Fibroblast of lung (primary cell): ENCODE data around the gene STRN3. TPM values are rescaled to one million over a fixed set of nuclear protein-coding genes. Genes with fewer than 3 reads are reported as not detected.

Experiments used
- DNase-seq, 2 donors: peaks; one replicate each; pipeline versions ENCODE4 v3.0.0 to v3.0.0-alpha.2; 2010; ENCODE audit warnings: low read depth in 2 of 2
- H2AFZ ChIP-seq: 2 replicates; pipeline ENCODE4 v1.5.1; 2012; ENCODE audit warnings: low read length, control low read depth, inconsistent platforms
- H3K27ac ChIP-seq: 2 replicates; pipeline ENCODE4 v1.5.1; 2011; ENCODE audit warnings: low read length, control low read depth; ENCODE audit not compliant: insufficient read depth
- H3K27me3 ChIP-seq: 2 replicates; pipeline ENCODE4 v1.5.1; 2011; ENCODE audit warnings: mild to moderate bottlenecking, low read length; ENCODE audit not compliant: control insufficient read depth, insufficient read depth
- H3K36me3 ChIP-seq: 2 replicates; pipeline ENCODE4 v1.5.1; 2011; ENCODE audit warnings: low read length; ENCODE audit not compliant: control insufficient read depth, insufficient read depth
- H3K4me1 ChIP-seq: 2 replicates; pipeline ENCODE4 v1.5.1; 2011; ENCODE audit warnings: low read length; ENCODE audit not compliant: control insufficient read depth, insufficient read depth; ENCODE audit errors: extremely low read depth
- H3K4me2 ChIP-seq: 2 replicates; pipeline ENCODE4 v1.5.1; 2011; ENCODE audit warnings: low read length, control low read depth; ENCODE audit not compliant: insufficient read depth; ENCODE audit errors: extremely low read depth
- H3K4me3 ChIP-seq, 4 experiments: fragments of 200-600 bp in 1 of 4; sonication (generic) in 1 of 4; replicated peaks in 1 of 4; 2 replicates each; pipeline ENCODE4 v1.5.1; 2011 to 2016; ENCODE audit warnings: low read length in 4 of 4, low read depth in 3 of 4, mild to moderate bottlenecking in 3 of 4, control low read depth in 2 of 4, inconsistent platforms in 1 of 4, mixed read lengths in 1 of 4; ENCODE audit not compliant: insufficient read depth in 1 of 4; ENCODE audit errors: control extremely low read depth in 1 of 4
- H3K79me2 ChIP-seq: 2 replicates; pipeline ENCODE4 v1.5.1; 2012; ENCODE audit warnings: mild to moderate bottlenecking, low read length, inconsistent platforms; ENCODE audit not compliant: control insufficient read depth, insufficient read depth
- H3K9ac ChIP-seq: 2 replicates; pipeline ENCODE4 v1.5.1; 2011; ENCODE audit warnings: mild to moderate bottlenecking, low read length, control low read depth; ENCODE audit not compliant: insufficient read depth
- H3K9me3 ChIP-seq: 2 replicates; pipeline ENCODE4 v1.5.1; 2012; ENCODE audit warnings: low read depth, low read length; ENCODE audit not compliant: control insufficient read depth, insufficient read depth
- H4K20me1 ChIP-seq: 2 replicates; pipeline ENCODE4 v1.5.1; 2011; ENCODE audit warnings: low read length; ENCODE audit not compliant: control insufficient read depth, insufficient read depth; ENCODE audit errors: extremely low read depth
- EZH2 ChIP-seq: IDR thresholded peaks from 2 replicates; pipeline ENCODE4 v1.5.1; 2012; ENCODE audit warnings: low read length, control low read depth, mild to moderate bottlenecking; ENCODE audit errors: missing control alignments
- polyA plus RNA-seq, 2 donors: library from polyadenylated mRNA; depleted of rRNA in 1 of 2; stranded (reverse) in 1 of 2; unstranded in 1 of 2; fragments of >200 nt; gene quantifications; 2 replicates each; pipeline ENCODE4 v1.2.1, GENCODE V29; 2011 to 2012; ENCODE audit warnings: missing spikeins in 1 of 2
- total RNA-seq: library from RNA; depleted of rRNA; stranded (reverse); fragments of >200 nt; gene quantifications from 2 replicates; pipeline ENCODE4 v1.2.1, GENCODE V29; 2014
- TF ChIP-seq, protein P1 (sequence below), 2 donors: IDR thresholded peaks in 1 of 2; conservative IDR thresholded peaks in 1 of 2; 1 replicate in 1 of 2; 2 replicates in 1 of 2; pipeline ENCODE4 v1.5.1; 2011 to 2012; ENCODE audit warnings: low read length in 2 of 2, control low read depth in 1 of 2, inconsistent platforms in 1 of 2, low read depth in 1 of 2, mild to moderate bottlenecking in 1 of 2

Gene STRN3
- total and polyA plus RNA-seq, 2 donors (not counting 1 experiment from before 2014, with no cell fraction given) = 42.0 to 88.2 TPM

GRCh38 chr14:31001339-31001658 is 24.9 kb downstream of the STRN3 start:
- Histone ChIP-seq H4K20me1 (no peaks in the 10 kb centered on the region), H3K27me3 (no peaks in the 10 kb centered on the region), H3K4me2 (no peak overlapping the region), H3K9ac (no peak overlapping the region), H2AFZ (no peak overlapping the region), H3K79me2 (peaks cover 59% of the 10 kb centered on the region), H3K27ac (no peak overlapping the region), H3K4me3 (no peak overlapping the region), H3K36me3 (peaks cover 2% of the 10 kb centered on the region), H3K4me1 (no peaks in the 10 kb centered on the region), H3K9me3 (no peaks in the 10 kb centered on the region)
- no peak for DNase-seq
- no peak for TF ChIP-seq EZH2
- TF ChIP-seq, protein P1, sequence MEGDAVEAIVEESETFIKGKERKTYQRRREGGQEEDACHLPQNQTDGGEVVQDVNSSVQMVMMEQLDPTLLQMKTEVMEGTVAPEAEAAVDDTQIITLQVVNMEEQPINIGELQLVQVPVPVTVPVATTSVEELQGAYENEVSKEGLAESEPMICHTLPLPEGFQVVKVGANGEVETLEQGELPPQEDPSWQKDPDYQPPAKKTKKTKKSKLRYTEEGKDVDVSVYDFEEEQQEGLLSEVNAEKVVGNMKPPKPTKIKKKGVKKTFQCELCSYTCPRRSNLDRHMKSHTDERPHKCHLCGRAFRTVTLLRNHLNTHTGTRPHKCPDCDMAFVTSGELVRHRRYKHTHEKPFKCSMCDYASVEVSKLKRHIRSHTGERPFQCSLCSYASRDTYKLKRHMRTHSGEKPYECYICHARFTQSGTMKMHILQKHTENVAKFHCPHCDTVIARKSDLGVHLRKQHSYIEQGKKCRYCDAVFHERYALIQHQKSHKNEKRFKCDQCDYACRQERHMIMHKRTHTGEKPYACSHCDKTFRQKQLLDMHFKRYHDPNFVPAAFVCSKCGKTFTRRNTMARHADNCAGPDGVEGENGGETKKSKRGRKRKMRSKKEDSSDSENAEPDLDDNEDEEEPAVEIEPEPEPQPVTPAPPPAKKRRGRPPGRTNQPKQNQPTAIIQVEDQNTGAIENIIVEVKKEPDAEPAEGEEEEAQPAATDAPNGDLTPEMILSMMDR (conservative IDR thresholded peaks at IDR 0.05 in 1 of 2, IDR thresholded peaks at IDR 0.05 in 1 of 2; ENCODE audit: low read depth in 1 of 2, low read length in 2 of 2) = no peak

DNA sequence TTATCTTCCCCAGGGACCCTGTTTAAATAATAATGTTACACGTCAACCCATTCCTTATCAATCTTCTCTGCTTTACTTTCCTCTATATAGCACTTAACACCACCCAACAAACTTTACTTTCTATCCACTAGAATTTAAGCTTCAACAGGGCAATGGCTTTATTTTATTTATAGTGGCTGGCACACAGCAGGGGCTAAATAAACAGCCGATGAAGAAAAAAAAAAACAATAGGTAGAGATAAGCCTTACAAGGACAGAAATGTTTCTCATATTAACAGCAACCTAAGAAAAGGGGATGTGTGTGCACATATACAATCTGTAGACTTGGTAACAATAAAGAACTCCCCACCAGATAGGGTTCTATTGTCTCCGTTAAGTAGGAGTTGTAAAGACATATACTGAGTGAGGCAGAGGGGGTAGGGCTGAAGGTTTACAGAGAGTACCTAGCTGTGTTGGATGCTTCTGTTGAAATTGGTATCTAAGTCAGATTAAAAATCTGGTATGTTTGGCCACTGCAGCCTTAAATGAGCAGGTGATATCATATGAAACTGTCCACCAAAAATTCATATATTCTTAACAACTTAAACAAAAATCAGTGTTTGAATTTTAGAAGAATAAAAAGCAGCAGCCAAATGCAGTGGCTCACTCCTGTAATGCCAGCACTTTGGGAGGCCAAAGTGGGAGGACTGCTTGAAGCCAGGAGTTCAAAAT is 25.4 kb downstream of the STRN3 start:
- Histone ChIP-seq H4K20me1 (no peaks in the 10 kb centered on the region), H3K27me3 (no peaks in the 10 kb centered on the region), H2AFZ (no peak overlapping the region), H3K9me3 (no peaks in the 10 kb centered on the region), H3K4me3 (no peak overlapping the region), H3K9ac (no peak overlapping the region), H3K4me2 (no peak overlapping the region), H3K4me1 (peaks cover 3% of the 10 kb centered on the region), H3K79me2 (peaks cover 64% of the 10 kb centered on the region), H3K36me3 (peaks cover 2% of the 10 kb centered on the region), H3K27ac (no peak overlapping the region)
- DNase-seq = no peak
- TF ChIP-seq, protein P1 (conservative IDR thresholded peaks at IDR 0.05 in 1 of 2, IDR thresholded peaks at IDR 0.05 in 1 of 2; ENCODE audit: low read depth in 1 of 2, low read length in 2 of 2) = no peak

DNA sequence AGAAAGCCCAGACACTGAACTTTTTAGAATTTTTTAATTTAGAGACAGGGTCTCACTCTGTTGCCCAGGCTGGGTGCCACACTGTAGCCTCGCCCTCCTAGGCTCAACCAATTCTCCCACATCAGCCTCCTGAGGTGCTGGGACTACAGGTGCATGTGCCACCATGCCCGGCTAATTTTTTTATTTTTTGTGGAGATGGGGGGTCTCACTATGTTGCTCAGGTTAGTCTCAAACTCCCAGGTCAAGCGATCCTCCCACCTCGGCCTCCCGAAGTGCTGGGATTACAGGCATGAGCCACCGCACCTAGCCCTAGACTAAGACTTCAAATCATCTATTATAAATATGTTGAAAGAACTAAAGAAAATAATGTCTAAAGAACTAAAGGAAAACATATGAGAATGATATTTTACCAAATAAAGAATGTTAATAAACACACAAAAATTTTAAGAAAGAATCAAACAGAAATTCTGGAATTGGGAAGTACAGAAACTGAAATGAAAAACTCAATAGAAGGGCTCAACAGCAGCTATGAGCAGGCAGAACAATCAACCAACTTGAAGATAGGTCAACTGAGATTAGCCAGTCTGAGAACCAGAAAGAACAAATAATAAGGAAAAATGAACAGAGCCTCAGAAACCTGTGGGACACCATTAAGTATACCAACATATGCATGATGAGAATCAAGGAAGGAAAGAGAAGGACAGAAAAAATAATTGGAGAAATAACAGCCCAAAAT is 27.0 kb downstream of the STRN3 start:
- no peaks in the 10 kb centered on the region for H4K20me1 ChIP-seq

More for the DNA sequence above, 27.0 kb downstream of the STRN3 start:
- Histone ChIP-seq H3K9ac (no peak overlapping the region), H3K4me1 (peaks cover 3% of the 10 kb centered on the region), H3K9me3 (no peaks in the 10 kb centered on the region), H3K27ac (no peak overlapping the region), H3K4me3 (no peak overlapping the region), H3K36me3 (peaks cover 2% of the 10 kb centered on the region), H3K79me2 (peaks cover 67% of the 10 kb centered on the region), H3K27me3 (no peaks in the 10 kb centered on the region), H3K4me2 (no peak overlapping the region), H2AFZ (no peak overlapping the region)
- no peak for TF ChIP-seq EZH2
- TF ChIP-seq, protein P1 (conservative IDR thresholded peaks at IDR 0.05 in 1 of 2, IDR thresholded peaks at IDR 0.05 in 1 of 2; ENCODE audit: low read depth in 1 of 2, low read length in 2 of 2) = no peak
- DNase-seq = no peak
